NCI-H1105 (cell line): ENCODE measurements around the gene LASP1NB.
"Not testable (repeated sequence)": the region's sequence is repeated elsewhere in the genome, so short reads cannot be mapped to it uniquely, and the experiment has no call there.

Experiments
- DNase-seq: peaks from one replicate; lab custom pipeline; 2025; lab: John Stamatoyannopoulos, UW

LASP1NB gene

DNA sequence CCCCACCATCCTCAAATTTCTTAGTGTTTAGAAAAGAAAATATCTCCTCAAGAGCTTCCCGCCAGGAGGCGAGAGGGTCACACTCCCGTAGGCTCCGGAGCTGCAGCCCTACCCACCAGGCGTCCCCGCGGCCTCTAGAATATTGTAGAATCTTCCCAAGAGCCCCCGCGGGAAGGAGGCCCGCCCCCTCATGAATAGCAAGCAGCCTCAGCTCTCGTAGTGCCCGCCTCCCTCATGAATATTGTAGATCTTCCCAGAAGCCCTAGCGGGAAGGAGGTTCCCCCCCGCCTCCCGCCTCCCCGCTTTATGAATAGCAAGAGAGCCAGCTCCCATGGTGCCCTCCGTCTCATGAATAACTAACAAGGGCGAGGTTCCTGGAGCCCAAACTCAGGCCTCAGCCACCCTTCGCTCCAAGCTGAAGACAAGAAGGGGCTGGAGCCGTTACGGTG lies 41.9 kb downstream of the LASP1NB start, which contains the start of gene FBXO47:
FBXO47 (minus strand) TSS at position 114 of the 449 bp plus-strand sequence. CDS start 4,378 bp downstream, outside the sequence.
- no peak for DNase-seq

DNA sequence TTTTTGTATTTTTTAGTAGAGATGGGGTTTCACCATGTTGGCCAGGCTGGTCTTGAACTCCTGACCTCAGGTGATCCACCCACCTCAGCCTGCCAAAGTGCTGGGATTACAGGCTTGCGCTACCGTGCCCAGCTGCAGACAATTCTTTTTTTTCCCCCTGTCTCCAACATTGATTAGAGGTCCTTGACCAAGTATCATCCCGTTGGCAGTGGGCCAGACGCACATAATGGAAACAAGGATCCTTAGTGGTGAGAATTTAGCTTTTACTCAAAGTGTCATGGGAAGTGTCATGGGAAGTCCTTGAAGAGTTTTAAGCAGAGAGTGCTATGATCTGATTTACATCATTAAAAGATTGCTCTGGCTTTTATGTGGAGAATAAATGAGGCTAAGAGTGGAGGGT lies 43.9 kb downstream of the LASP1NB start:
- no peak for DNase-seq

DNA sequence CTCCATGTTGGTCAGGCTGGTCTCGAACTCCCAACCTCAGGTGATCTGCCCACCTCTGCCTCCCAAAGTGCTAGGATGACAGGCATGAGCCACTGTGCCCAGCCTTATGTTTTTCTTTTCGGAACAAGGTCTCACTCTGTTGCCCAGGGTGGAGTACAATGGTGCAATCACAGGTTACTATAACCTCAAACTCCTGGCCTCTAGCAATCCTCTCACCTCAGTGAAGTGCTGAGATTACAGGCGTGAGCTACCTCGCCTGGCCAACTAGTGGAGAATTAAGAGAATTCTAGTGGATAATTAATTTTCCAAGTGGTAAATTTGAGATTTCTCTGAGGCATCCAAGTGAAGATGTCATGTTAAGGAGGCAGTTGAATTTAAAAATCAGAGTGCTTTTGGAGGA lies 44.7 kb downstream of the LASP1NB start:
- no peak for DNase-seq

DNA sequence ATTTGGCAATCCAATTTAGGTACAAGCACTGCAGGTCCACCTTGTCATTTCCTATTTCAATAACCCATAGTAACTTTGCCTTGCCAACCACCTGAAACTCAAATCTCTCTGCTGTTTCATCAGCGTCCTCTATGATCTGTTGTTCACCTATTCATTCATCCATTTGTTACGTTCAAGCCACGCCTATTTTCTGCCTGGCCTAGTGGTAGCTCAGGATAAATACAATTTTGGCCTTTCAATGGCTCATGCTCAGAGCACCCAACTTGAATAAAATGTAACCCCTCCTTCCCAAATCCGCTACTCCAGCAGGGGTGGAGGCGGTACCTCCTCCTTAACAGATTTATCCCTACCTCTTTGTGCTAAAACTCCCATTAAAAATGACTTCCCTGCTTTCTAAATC lies 45.4 kb downstream of the LASP1NB start:
- no peak for DNase-seq

DNA sequence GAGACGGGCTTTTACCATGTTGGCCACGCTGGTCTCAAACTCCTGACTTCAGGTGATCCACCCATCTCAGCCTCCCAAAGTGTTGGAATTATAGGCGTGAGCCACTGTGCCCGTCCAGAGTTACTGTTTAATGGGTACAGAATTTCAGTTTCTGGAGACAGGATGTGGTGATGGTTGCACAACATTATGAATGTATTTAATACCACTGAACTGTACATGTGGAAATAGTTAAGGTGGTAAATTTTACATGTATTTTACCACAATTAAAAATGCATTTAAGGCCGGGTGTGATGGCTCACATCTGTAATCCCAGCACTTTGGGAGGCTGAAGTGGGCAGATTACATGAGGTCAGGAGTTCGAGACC lies 50.8 kb downstream of the LASP1NB start:
- DNase-seq: not testable (repeated sequence)

DNA sequence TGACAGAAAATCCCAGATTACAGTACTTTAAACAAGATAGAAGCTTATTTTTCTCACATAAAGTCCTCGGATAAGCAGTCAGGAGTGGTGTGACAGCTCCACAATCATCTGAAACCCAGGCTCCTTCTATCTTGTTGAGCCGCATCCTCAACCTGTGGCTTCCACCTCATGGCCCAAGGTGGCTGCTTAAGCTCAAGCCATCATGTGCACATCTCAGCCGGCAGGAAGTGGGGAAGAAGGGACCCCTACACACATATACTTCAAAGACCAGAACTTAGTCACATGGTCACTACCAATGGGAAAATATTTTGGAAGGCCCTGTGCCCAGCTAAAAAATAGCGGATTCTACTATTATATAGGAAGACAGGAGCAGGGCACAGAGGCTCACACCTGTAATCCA lies 52.8 kb downstream of the LASP1NB start:
- DNase-seq: no peak
